DMS114 treated with DMSO at 0.1 percent for 48 hours (cell line): ENCODE data around the gene RPS6KA4.

ENCODE experiments used
- DNase-seq: peaks from one replicate; lab custom pipeline; 2025; ENCODE audit not compliant: unreplicated experiment; lab: John Stamatoyannopoulos, UW

The RPS6KA4 gene

DNA sequence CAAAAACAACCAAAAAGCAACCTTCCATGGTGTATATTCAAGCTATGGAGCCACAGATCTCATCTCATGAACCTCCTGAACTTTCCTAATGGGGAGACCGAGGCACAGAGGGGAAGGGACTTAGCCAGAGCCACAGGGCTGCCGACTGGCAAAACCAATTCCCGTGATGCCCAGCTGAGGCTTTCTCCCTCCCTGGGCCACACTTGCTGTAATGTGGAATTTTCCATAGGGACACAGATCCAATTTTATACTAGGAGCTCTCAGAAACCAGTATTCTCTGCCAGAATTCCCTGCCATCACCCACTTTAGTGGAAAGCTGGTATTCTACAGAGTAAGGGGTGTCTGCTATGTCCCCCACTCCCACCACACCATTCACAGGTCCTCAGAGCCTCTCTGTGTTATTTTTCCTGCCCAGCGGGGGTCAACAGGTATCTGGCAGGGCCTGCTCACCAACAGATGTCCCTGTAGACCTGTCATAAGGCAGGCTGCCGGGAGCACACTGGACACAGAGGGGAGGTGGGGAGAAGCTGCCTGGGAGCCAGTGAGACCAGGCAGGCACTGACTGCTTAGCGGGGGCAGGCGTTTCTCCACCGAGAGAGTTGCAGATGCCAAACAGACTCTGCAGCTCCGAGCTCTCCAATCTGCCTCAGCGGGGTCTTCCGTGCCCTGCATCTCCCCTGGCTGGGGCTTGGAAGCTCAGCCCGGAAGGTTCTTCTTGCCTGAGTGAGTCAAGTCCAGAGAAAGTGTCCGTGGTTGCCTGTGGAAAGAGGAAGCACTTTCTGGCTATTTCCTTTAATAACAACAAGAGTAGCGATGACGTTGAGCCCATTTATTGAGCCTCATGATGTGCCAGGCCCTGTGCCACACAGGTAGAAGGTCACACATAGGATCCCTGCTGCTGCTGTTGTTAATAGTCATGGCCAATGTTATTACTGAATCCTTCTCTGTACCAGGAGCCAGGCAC lies 26.3 kb downstream of the RPS6KA4 start:
- no peak for DNase-seq

DNA sequence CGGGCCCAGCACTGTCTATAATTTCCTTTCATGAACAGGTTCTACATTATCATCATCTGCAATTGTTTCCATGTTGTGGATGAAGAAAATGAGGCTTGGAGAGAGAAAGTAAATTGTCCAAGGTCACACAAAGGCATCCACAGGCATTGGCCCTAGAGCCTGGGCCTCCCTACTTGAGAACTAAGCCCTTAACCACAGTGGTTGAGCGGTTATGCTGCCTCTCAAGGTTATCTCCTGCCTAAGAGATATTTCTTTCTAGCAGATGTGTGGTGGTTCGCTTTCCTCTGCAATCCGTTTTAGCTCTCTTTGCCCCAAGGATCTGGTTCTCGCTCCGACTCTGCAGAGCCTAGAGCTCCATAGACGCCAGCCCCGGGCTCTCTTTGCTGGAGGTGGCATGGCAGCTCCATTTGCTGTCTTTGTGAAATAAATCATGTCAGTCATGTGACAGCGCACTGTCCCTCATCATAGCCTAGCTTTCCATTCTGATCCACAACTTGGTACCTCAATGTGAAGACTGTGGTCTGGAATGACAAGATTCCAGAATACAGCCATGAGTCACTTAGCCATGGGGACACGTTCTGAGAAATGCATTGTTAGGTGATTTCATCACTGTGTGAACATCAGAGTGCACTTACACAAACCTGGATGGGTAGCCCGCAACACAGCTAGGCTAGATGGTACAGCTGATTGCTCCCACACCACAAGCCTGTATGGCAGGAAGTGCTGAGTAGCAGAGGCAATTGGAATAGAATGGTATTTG lies 27.2 kb downstream of the RPS6KA4 start:
- no peak for DNase-seq

DNA sequence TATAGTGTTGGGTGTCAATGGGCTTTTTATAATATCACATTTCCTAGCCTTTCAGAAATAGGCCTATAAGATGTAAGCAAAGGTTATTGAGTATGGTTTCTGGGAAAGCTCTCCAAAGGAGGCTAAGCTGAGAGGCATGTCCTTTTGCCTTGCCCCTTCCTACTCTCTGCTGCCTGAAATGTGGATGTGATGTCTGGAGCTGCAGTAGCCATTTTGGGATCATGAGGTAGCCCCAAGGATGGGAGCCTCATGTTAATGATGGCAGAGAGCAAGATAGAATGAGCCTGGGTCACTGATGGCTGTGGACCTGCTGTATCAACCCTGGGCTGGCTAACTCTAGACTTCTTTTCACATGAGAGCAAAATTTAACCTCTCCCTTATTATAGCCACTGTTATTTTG lies 29.0 kb downstream of the RPS6KA4 start:
- DNase-seq: no peak

DNA sequence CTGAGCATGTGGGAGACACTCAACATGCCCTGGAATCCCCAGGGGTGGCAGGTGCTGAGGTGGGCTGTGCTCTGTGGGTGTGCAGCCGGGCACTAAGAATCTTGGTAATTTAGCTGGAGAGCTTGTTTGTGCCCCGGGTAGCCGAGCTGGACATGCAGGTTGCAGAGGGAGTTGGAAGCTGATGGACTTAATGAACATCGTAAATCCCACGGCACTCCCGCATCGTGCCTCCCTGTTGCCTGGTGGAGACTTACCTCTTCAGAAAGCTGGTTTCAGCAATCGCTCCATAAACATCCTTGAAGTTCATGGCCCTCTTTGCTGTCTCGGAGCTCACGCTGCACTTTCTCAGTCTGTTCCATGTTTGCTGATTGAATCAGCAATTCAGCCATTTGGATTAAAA lies 29.9 kb downstream of the RPS6KA4 start:
- DNase-seq: no peak

GRCh38 chr11:64389851-64390250 lies 30.9 kb downstream of the RPS6KA4 start:
- no peak for DNase-seq

GRCh38 chr11:64390558-64390957 lies 31.6 kb downstream of the RPS6KA4 start:
- no peak for DNase-seq

DNA sequence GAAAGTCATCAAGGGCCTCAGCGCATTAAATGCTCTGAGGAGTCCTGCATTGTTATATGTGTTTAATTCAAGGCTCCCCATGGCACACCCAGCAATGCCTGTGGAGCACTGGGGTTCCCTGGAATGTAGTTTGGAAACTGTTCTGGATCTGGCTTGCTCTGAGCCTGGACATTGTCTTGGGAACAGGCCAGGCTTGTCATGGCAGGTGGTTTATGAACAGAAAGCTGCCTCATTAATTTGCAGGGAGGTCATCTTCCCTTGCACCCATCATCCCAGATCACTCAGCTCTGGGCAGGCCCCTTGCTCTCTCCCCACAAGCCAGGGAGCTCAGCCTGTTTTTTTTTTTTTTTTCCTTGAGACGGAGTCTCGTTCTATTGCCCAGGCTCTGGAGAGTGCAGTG lies 32.9 kb downstream of the RPS6KA4 start:
- DNase-seq: no peak

DNA sequence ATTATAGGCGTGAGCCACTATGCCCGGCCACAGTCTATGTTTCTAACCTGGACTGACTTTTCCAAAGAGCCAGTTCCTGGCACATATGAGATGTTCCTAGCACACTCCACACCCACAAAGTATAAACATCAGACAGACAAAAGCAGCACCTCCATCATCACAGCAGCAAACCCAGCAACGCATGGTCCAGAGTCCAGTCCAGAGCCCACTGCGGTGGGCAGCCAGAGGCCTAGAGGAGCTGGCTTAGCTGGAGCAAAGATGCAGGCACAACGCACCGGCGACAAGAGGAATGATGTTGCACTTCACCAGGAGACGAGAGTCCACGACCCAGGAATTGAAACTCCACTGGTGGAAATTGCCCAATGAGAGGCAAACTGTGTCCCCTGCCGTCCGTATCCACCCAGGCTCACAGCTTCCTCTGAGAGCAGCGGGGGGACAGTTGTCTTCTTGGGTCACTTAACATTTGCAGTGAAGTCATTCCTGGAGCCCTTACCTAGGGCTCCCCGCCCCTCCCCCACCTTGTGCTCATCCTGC lies 36.6 kb downstream of the RPS6KA4 start:
- no peak for DNase-seq

GRCh38 chr11:64396079-64396591 lies 37.2 kb downstream of the RPS6KA4 start:
- DNase-seq: no peak

- no peak for DNase-seq
Observed at GRCh38 chr11:64400102-64400501, 41.1 kb downstream of the RPS6KA4 start.

DNA sequence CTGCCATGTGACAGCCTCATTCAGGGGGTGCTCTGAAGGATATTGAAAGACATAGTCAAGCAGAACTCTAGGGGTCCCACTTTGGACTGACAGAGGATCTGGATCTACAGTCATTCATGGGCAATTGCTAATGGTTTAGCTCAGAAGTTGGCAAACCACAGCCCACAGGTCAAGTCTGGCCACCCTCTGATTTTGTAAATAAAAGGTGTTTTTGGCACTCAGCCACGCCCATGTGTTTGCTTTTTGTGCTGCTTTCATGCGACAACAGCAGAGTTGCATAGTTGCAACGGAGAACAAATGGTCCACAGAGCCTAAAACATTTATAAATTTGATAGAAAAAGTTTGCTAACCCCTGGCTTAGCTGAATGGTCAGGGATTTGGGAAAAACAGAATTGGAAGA lies 41.7 kb downstream of the RPS6KA4 start:
- no peak for DNase-seq

DNA sequence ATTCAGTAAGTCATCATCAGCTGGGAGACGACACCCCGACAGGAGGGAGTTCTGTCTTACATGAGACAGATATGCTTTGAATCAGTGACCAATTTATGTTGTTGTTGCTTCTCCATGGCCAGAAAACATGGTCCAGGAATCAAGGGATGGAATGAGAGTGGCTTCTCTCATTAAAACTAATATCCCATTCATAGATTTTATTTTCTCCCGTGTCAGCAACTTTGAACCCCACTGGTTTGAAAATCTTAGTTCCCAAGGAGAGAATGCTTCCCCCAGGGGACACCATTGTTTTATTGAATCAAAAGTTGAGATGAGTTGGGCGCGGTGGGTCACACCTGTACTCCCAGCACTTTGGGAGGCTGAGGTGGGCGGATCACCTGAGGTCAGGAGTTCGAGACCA lies 42.8 kb downstream of the RPS6KA4 start:
- no peak for DNase-seq

DNA sequence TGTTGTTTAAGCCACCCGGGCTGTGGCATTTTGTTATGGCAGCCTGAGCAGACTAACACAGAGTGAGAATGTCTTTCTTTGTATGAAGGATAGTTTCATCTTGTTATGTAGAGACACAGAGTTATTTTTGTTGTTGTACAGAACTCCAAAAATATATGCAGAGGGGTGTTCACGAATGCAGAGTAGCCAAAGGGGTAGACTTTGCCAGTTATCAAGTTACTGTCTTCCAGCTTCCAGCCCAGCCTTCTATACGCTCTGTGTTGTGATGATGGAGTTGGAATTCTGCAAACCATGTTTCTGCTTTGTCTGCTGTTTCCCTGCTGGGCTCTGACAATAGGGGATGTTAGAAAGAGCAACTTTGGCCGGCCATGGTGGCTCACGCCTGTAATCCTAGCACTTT lies 44.1 kb downstream of the RPS6KA4 start:
- DNase-seq: no peak

GRCh38 chr11:64406221-64406946 lies 47.4 kb downstream of the RPS6KA4 start:
- no peak for DNase-seq

DNA sequence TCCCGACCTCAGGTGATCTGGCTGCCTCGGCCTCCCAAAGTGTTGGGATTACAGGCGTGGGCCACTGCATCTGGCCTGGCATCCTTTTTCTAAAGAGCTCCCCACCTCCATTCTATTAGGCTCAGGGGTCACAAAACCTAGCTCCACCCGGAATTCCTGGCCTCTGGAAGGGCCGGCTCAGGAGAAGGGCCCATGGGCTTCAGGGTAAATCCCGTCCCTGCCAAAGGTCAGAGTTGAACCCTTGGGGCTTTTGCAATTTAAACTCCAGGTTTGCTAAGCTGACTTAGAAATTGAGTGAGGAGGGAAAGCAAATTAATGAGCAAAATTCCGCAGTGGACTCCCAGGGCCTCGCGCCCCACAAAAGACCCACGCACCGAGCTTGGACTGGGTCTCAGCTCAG lies 48.3 kb downstream of the RPS6KA4 start:
- no peak for DNase-seq

DNA sequence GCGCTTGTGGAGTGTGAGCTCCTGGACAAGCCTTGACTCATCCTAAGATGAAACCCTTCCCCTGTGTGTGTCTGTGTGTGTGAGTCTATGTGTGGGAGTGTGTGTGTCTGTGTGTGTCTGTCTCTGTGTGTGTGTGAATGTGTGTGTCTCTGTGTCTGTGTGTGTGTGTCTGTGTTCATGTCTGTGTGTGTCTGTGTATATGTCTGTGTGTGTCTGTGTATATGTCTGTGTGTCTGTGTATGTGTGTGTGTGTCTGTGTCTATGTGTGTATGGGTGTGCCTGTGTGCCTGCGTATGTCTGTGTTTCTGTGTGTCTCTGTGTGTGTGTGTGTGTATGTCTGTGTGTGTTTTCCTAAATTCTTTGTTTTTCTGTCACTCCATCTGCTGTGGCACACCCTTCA lies 48.7 kb downstream of the RPS6KA4 start:
- no peak for DNase-seq

DNA sequence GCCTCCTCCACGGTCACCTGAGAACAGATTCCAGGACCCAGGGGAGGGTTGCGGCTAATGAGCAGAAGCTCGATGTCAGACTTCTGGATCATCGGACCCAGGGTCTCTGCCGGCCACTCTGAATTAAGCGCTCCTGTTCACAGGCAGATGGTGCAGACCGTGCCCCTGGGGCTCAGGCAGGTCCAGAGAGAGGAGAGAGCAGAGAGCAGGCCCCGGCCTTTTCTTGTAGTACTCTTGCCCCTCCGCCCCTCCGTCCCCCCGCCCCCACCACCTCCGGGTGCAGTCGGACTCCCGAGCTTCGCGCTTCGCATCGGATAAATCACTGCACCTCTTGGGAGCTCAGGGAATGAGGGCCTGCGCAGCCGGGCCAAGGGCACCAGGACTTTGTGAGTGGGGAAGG lies 50.3 kb downstream of the RPS6KA4 start:
- DNase-seq: no peak

GRCh38 chr11:64409707-64410403 lies 50.9 kb downstream of the RPS6KA4 start:
- no peak for DNase-seq

DNA sequence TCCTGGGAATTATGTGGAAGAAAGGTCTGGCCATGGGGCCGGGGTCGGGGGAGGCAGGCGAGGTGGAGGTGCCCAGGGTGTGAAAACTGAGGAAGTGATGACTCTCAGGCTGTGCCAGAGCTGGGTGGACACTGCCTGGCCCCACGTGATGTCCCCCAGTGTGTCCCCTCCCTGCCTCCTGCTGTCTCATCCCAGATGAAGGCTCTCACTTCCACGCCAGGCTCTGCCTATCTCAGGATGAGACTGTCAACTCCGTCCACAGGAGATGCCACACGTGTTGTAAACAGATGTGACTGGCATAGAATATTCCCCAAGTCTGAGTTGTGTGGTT lies 51.4 kb downstream of the RPS6KA4 start:
- DNase-seq: no peak

DNA sequence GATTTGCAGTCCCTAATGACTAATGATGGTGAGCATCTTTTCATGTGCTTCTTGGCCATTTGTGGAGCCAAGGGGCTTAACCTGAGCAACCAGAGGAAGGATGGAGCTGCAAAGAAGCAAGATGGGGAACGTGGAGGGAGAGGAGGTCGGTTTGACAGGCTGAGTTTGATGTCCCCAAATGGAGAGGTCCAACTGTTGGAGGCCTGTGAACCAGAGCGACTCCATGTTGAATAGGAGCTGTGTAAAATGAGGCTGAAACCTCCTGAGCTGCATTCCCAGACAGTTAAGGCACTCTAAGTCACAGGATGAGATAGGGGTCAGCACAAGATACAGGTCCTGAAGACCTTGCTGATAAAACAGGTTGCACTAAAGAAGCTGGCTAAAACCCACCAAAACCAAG lies 54.5 kb downstream of the RPS6KA4 start:
- no peak for DNase-seq

DNA sequence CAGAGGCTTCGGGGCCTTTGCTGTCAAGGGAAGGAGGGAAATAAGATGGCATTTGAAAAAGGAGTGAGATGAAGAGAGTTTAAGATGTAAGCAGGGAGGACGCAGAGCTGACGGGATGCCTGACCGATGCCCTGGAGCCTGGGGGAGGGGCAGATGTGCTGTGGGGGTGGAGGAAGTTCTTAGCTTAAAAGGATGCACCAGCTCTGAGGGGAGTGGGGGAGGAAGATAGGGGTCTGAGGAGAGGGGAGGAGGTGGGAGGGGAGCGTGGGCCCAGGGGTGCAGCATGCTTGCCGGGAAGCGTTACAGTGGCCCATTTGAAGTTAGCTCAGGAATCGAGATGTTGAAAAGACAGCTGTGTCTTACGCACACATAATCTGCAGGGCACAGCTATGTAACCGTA lies 56.3 kb downstream of the RPS6KA4 start:
- DNase-seq: no peak
